ENCODE measurements around the gene ZNF865. TPM values are rescaled to one million over a fixed set of nuclear protein-coding genes. Genes with fewer than 3 reads are reported as not detected.

The ZNF865 gene
- total RNA-seq, 1 donor from 2014 or later: 15.0 TPM

- Histone ChIP-seq H3K9me3 (ENCODE audit: insufficient read depth, low read depth, low read length) (no peaks in the 10 kb centered on the region), H3K36me3 (ENCODE audit: insufficient read depth, low read length) (peaks cover 5% of the 10 kb centered on the region), H3K27me3 (ENCODE audit: insufficient read depth, low read length) (no peaks in the 10 kb centered on the region), H3K27ac (ENCODE audit: low read depth, low read length) (no peak overlapping the region), H3K4me3 (ENCODE audit: insufficient read depth, low read depth, low read length) (peak overlapping the region; percentile 80), H4K20me1 (ENCODE audit: insufficient read depth, low read length) (peaks cover 12% of the 10 kb centered on the region), H2AFZ (ENCODE audit: low read depth, low read length) (no peak overlapping the region), H3K4me2 (ENCODE audit: low read length) (peak overlapping the region; percentile 99), H3K4me1 (ENCODE audit: insufficient read depth, low read length) (peaks cover 4% of the 10 kb centered on the region), H3K9ac (ENCODE audit: low read length) (peak overlapping the region; percentile 92), H3K79me2 (ENCODE audit: insufficient read depth, low read length) (peaks cover 27% of the 10 kb centered on the region)
- DNase-seq (ENCODE audit: low read depth) (no peak), FAIRE-seq (no peak)
- Mint-ChIP-seq H3K9me3 (ENCODE audit: unreplicated experiment) (no peaks in the 10 kb centered on the region), H3K27ac (ENCODE audit: unreplicated experiment) (peak overlapping the region; percentile 82), H3K4me1 (ENCODE audit: low read depth, unreplicated experiment) (peaks cover 25% of the 10 kb centered on the region), H3K36me3 (ENCODE audit: low read depth, unreplicated experiment) (peaks cover 14% of the 10 kb centered on the region), H3K4me3 (ENCODE audit: unreplicated experiment) (peak overlapping the region; percentile 96), H3K27me3 (ENCODE audit: low read depth, unreplicated experiment) (no peaks in the 10 kb centered on the region)
- TF ChIP-seq EZH2 (IDR thresholded peaks at IDR 0.05; ENCODE audit: insufficient read depth, low read length): no peak
These were observed 26.4 kb upstream of the ZNF865 start for GRCh38 chr19:55578761-55579747.

DNA sequence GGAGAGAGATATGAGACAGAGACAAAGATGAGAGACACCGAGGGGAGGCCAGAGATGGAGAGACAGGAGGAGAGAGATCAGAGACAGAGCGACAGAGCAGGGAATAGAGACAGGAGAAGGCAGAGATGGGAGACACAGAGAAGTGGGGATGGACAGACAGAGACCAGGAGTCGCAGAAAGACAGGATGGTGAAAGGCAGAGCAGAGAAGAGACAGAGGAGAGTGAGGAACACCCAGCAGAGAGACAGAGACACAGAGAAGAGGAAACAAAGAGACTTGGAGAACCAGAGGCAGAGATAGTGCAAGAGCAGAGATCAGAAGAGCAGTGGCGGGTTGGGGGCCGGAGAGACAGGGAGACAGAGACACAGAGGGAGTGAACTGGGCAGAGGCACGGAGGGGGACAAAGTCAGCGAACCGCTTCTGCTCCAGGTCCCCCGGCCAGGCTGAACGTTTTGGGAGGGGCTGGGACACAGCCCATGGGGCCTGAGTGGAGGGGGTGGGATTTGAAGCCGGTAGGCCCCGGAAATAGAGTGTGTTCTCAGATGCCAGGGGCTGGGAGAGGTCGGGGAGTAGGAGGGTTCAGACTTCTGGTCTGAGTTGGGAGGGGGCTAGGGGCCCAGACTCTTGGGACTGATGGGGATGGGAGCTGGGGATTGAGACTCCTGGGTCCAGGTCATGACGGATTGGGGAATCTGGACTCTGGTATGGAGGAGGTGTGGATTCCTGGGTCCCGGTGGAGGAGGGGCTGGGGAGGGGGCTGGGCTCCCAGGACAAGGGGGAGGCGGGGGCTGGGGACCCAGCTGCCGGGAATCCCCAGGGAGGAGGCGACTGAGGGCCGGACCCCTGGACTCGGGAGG is 25.5 kb upstream of the ZNF865 start:
- Histone ChIP-seq H3K4me1 (ENCODE audit: insufficient read depth, low read length) (peaks cover 4% of the 10 kb centered on the region), H2AFZ (ENCODE audit: low read depth, low read length) (peak overlapping the region; percentile 63), H3K4me3 (ENCODE audit: insufficient read depth, low read depth, low read length) (peak overlapping the region; percentile 80), H3K27ac (ENCODE audit: low read depth, low read length) (peak overlapping the region; percentile 90), H3K9ac (ENCODE audit: low read length) (peak overlapping the region; percentile 92), H3K9me3 (ENCODE audit: insufficient read depth, low read depth, low read length) (no peaks in the 10 kb centered on the region), H3K36me3 (ENCODE audit: insufficient read depth, low read length) (peaks cover 5% of the 10 kb centered on the region), H4K20me1 (ENCODE audit: insufficient read depth, low read length) (peaks cover 12% of the 10 kb centered on the region), H3K4me2 (ENCODE audit: low read length) (peak overlapping the region; percentile 99), H3K79me2 (ENCODE audit: insufficient read depth, low read length) (peaks cover 27% of the 10 kb centered on the region), H3K27me3 (ENCODE audit: insufficient read depth, low read length) (no peaks in the 10 kb centered on the region)
- Mint-ChIP-seq H3K27me3 (ENCODE audit: low read depth, unreplicated experiment) (no peaks in the 10 kb centered on the region), H3K36me3 (ENCODE audit: low read depth, unreplicated experiment) (peaks cover 14% of the 10 kb centered on the region), H3K4me3 (ENCODE audit: unreplicated experiment) (peak overlapping the region; percentile 96), H3K27ac (ENCODE audit: unreplicated experiment) (peak overlapping the region; percentile 82), H3K9me3 (ENCODE audit: unreplicated experiment) (no peaks in the 10 kb centered on the region), H3K4me1 (ENCODE audit: low read depth, unreplicated experiment) (peaks cover 25% of the 10 kb centered on the region)
- no peak for FAIRE-seq
- DNase-seq (ENCODE audit: low read depth): no peak
- TF ChIP-seq EZH2 (IDR thresholded peaks at IDR 0.05; ENCODE audit: insufficient read depth, low read length) (no peak), CTCF (IDR thresholded peaks at IDR 0.05; ENCODE audit: insufficient read depth, low read depth, low read length) (no peak)

DNA sequence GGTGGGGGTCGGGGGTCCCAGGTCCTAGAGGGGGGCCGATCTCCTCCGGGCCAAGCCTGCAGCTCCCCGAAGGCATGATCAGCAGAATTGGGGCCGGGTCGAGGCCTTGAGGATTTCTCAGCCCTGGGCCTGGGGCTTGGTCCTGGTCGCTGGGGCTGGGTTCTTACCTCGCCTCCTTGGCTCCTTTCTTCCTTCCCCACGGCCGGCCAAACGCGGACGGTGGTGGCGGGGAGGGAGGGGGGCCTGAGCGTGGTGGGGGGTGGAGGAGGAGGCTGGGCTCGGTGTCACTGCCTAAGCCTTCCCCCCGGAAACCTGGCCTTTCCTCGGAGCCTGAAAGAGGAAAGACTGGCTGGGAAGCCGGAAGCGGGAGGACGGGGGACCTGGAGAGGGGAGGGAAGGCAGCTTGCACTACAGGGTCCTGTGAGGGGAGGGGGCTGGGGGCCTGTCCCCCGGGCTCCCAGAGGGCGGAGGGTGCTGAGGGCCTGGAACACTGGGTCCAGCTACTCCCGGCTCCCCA is 24.8 kb upstream of the ZNF865 start, which contains the start of gene ZNF579:
TSS of gene ZNF579 (minus strand) at position 221 of the 517 bp plus-strand sequence. CDS start 1,209 bp downstream, outside the sequence.
- Histone ChIP-seq H3K9me3 (ENCODE audit: insufficient read depth, low read depth, low read length) (no peaks in the 10 kb centered on the region), H3K27ac (ENCODE audit: low read depth, low read length) (peak within 1 kb of the TSS; percentile 90), H3K9ac (ENCODE audit: low read length) (peak within 1 kb of the TSS; percentile 92), H3K4me2 (ENCODE audit: low read length) (peak within 1 kb of the TSS; percentile 99), H3K27me3 (ENCODE audit: insufficient read depth, low read length) (no peaks in the 10 kb centered on the region), H3K4me3 (ENCODE audit: insufficient read depth, low read depth, low read length) (peak within 1 kb of the TSS; percentile 80), H3K4me1 (ENCODE audit: insufficient read depth, low read length) (peaks cover 9% of the 10 kb centered on the region), H4K20me1 (ENCODE audit: insufficient read depth, low read length) (peaks cover 12% of the 10 kb centered on the region), H3K36me3 (ENCODE audit: insufficient read depth, low read length) (peaks cover 5% of the 10 kb centered on the region), H3K79me2 (ENCODE audit: insufficient read depth, low read length) (peaks cover 27% of the 10 kb centered on the region), H2AFZ (ENCODE audit: low read depth, low read length) (peak within 1 kb of the TSS; percentile 96)
- no peak for FAIRE-seq
- Mint-ChIP-seq H3K27ac (ENCODE audit: unreplicated experiment) (peak within 1 kb of the TSS; percentile 82), H3K27me3 (ENCODE audit: low read depth, unreplicated experiment) (no peaks in the 10 kb centered on the region), H3K4me1 (ENCODE audit: low read depth, unreplicated experiment) (peaks cover 29% of the 10 kb centered on the region), H3K36me3 (ENCODE audit: low read depth, unreplicated experiment) (peaks cover 14% of the 10 kb centered on the region), H3K4me3 (ENCODE audit: unreplicated experiment) (peak within 1 kb of the TSS; percentile 96), H3K9me3 (ENCODE audit: unreplicated experiment) (no peaks in the 10 kb centered on the region)
- peak; percentile 84 for DNase-seq (ENCODE audit: low read depth)
- no peak for TF ChIP-seq CTCF (IDR thresholded peaks at IDR 0.05; ENCODE audit: insufficient read depth, low read depth, low read length)
- no peak for TF ChIP-seq EZH2 (IDR thresholded peaks at IDR 0.05; ENCODE audit: insufficient read depth, low read length)
